A549 (cell line): ENCODE measurements around the gene SVOPL.

ENCODE experiments used
- RFX5 ChIP-seq: fragments of 450-650 bp; IDR thresholded peaks from 2 replicates; pipeline ENCODE4 v1.7.1; 2014; ENCODE audit warnings: antibody characterized with exemption, mild to moderate bottlenecking, moderate library complexity
- TF ChIP-seq, protein P1 (sequence below): fragments of >200 bp; sonication (Bioruptor Twin); formaldehyde crosslinking; IDR thresholded peaks from 3 replicates; pipeline ENCODE4 v1.5.1; 2016
- TF ChIP-seq, protein P2 (sequence below): fragments of 150-350 bp; IDR thresholded peaks from 2 replicates; pipeline ENCODE4 v1.6.1; 2014; ENCODE audit warnings: low read depth, mild to moderate bottlenecking, low read length

DNA sequence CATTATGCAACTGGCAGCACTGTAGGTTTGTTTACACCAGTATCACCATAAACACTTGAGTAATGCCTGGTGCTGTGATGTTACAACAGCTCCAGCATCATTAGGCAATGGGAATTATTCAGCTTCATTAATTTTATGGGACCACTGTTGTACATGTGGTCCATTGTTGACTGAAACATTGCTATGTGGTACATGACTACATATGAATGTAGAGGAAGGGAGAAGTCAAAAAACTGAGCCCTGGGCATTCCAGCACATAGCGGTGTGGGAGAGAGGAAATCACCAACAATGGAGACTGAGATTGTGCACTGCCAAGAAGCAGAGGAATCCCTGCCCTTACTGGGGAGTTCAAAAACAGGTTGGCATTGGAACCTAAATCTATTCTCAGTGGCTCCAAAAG lies 152.1 kb downstream of the SVOPL start:
- TF ChIP-seq, protein P1, sequence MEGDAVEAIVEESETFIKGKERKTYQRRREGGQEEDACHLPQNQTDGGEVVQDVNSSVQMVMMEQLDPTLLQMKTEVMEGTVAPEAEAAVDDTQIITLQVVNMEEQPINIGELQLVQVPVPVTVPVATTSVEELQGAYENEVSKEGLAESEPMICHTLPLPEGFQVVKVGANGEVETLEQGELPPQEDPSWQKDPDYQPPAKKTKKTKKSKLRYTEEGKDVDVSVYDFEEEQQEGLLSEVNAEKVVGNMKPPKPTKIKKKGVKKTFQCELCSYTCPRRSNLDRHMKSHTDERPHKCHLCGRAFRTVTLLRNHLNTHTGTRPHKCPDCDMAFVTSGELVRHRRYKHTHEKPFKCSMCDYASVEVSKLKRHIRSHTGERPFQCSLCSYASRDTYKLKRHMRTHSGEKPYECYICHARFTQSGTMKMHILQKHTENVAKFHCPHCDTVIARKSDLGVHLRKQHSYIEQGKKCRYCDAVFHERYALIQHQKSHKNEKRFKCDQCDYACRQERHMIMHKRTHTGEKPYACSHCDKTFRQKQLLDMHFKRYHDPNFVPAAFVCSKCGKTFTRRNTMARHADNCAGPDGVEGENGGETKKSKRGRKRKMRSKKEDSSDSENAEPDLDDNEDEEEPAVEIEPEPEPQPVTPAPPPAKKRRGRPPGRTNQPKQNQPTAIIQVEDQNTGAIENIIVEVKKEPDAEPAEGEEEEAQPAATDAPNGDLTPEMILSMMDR, result no peak
- no peak for TF ChIP-seq RFX5
- TF ChIP-seq, protein P2, sequence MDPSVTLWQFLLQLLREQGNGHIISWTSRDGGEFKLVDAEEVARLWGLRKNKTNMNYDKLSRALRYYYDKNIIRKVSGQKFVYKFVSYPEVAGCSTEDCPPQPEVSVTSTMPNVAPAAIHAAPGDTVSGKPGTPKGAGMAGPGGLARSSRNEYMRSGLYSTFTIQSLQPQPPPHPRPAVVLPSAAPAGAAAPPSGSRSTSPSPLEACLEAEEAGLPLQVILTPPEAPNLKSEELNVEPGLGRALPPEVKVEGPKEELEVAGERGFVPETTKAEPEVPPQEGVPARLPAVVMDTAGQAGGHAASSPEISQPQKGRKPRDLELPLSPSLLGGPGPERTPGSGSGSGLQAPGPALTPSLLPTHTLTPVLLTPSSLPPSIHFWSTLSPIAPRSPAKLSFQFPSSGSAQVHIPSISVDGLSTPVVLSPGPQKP, result no peak
